ENCODE results near the gene TRIM32. TPM values are rescaled to one million over a fixed set of nuclear protein-coding genes. Genes with fewer than 3 reads are reported as not detected.

The TRIM32 gene
- polyA plus RNA-seq, 2 of the 4 experiments (the other 2 are of a cell fraction): 17.6 to 23.8 TPM

- TF ChIP-seq POLR2AphosphoS2 (conservative IDR thresholded peaks at IDR 0.05; ENCODE audit: low read length) (no peak), E2F6 (IDR thresholded peaks at IDR 0.05; ENCODE audit: borderline replicate concordance, low read depth) (no peak), POLR2A (IDR thresholded peaks at IDR 0.05; ENCODE audit: low read length) (no peak)
Measured at GRCh38 chr9:116717150-116717549, 30.0 kb downstream of the TRIM32 start (continued).

- DNase-seq (ENCODE audit: low read depth in 1 of 2, low spot score in 1 of 2) (no peak), FAIRE-seq (no peak), ATAC-seq (no peak)
- no peak overlapping the region for H3K27ac ChIP-seq
- no peak for TF ChIP-seq TP53 (CRISPR knock-in tag; IDR thresholded peaks at IDR 0.05)
- TF ChIP-seq CBX8 (IDR thresholded peaks at IDR 0.05): no peak
- no peak for TF ChIP-seq ZNF302 (CRISPR knock-in tag; IDR thresholded peaks at IDR 0.05)
- POLR2A ChIA-PET: no interaction called here
- no peak overlapping the region for H3K4me2 ChIP-seq
- no peaks in the 10 kb centered on the region for H3K9me3 ChIP-seq
- CTCF ChIA-PET: interaction anchor here (1.7 kb wide), 1 partner anchor 18 kb away, joined by 3 read pairs; no protein-coding TSS in a partner anchor
- WGBS (ENCODE audit: missing lambda C conversion rate): 76% methylated on average over 4 of the region's 4 CpGs
- no peaks in the 10 kb centered on the region for H3K4me1 ChIP-seq
- no peak overlapping the region for H3K4me3 ChIP-seq
Measured at GRCh38 chr9:116718111-116718510, 31.0 kb downstream of the TRIM32 start.

- FAIRE-seq: no peak
- TF ChIP-seq RFX5 (IDR thresholded peaks at IDR 0.05) (no peak), CEBPB (IDR thresholded peaks at IDR 0.05) (no peak), EHMT2 (IDR thresholded peaks at IDR 0.05; ENCODE audit: low read depth) (no peak), KDM1A (IDR thresholded peaks at IDR 0.05; ENCODE audit: low read depth) (no peak), ZFP36 (IDR thresholded peaks at IDR 0.05; ENCODE audit: borderline replicate concordance, partially characterized antibody) (no peak), HOXB13 (CRISPR knock-in tag; IDR thresholded peaks at IDR 0.05; ENCODE audit: low read depth) (no peak), MAX (IDR thresholded peaks at IDR 0.05) (no peak), HES2 (IDR thresholded peaks at IDR 0.05) (no peak), BCL3 (IDR thresholded peaks at IDR 0.05) (no peak), HEYL (CRISPR knock-in tag; IDR thresholded peaks at IDR 0.05) (no peak)
- ATAC-seq: no peak
- no peaks in the 10 kb centered on the region for H3K4me1 ChIP-seq
- no peak for DNase-seq (ENCODE audit: low read depth in 1 of 2, low spot score in 1 of 2)
- no peak overlapping the region for H3K4me3 ChIP-seq
- no peak overlapping the region for H3K27ac ChIP-seq
- H3K9me3 ChIP-seq: no peaks in the 10 kb centered on the region
- WGBS (ENCODE audit: missing lambda C conversion rate): 48% methylated on average over 2 of the region's 2 CpGs
- CTCF ChIA-PET: no interaction called here
- no peak overlapping the region for H3K4me2 ChIP-seq
- POLR2A ChIA-PET: no interaction called here
Measured at GRCh38 chr9:116720111-116720510, 33.0 kb downstream of the TRIM32 start.

- no peak for FAIRE-seq
- Histone ChIP-seq H3K4me2 (no peak overlapping the region), H3K4me3 (no peak overlapping the region), H3K9me3 (no peaks in the 10 kb centered on the region), H3K4me1 (no peaks in the 10 kb centered on the region), H3K27ac (no peak overlapping the region)
- ChIA-PET CTCF (interaction anchor here (1.6 to 2.0 kb wide), 2 partner anchors 16 to 139 kb away, joined by 6 to 12 read pairs; no protein-coding TSS in a partner anchor), POLR2A (no interaction called here)
- ATAC-seq: no peak
- DNase-seq (ENCODE audit: low read depth in 1 of 2, low spot score in 1 of 2): no peak
- no peak for TF ChIP-seq PHF8 (IDR thresholded peaks at IDR 0.05; ENCODE audit: borderline replicate concordance, low read depth)
- no peak for TF ChIP-seq SMC3 (IDR thresholded peaks at IDR 0.05)
- TF ChIP-seq KDM5A (IDR thresholded peaks at IDR 0.05): no peak
- TF ChIP-seq MYC (IDR thresholded peaks at IDR 0.05; ENCODE audit: borderline replicate concordance, low read length): no peak
- TF ChIP-seq HOXA7 (CRISPR knock-in tag; IDR thresholded peaks at IDR 0.05): no peak
- no peak for TF ChIP-seq ZSCAN20 (CRISPR knock-in tag; IDR thresholded peaks at IDR 0.05)
- TF ChIP-seq CEBPB (IDR thresholded peaks at IDR 0.05): no peak
- TF ChIP-seq SREBF2 (IDR thresholded peaks at IDR 0.05): no peak
- TF ChIP-seq HEYL (CRISPR knock-in tag; IDR thresholded peaks at IDR 0.05): no peak
- TF ChIP-seq EHMT2 (IDR thresholded peaks at IDR 0.05; ENCODE audit: low read depth): no peak
- TF ChIP-seq BCL3 (IDR thresholded peaks at IDR 0.05): no peak
- TF ChIP-seq ELK1 (IDR thresholded peaks at IDR 0.05; ENCODE audit: low read depth, low read length): no peak
- 17% methylated on average over 3 of the region's 3 CpGs for WGBS (ENCODE audit: missing lambda C conversion rate)
Measured at GRCh38 chr9:116721411-116721810, 34.3 kb downstream of the TRIM32 start.
